GM13976 (cell line): ENCODE results near the gene GYG1.

Source experiments
- DNase-seq: peaks from one replicate; pipeline ENCODE4 v3.0.0; 2012; ENCODE audit warnings: low spot score
- CTCF ChIP-seq: IDR thresholded peaks from 2 replicates; pipeline ENCODE4 v1.5.1; 2012; ENCODE audit warnings: borderline replicate concordance, mild to moderate bottlenecking; ENCODE audit not compliant: insufficient read depth; ENCODE audit errors: extremely low read depth, missing control alignments, control extremely low read depth
- in situ Hi-C: fragments of 300-500 bp; cut with MboI; formaldehyde crosslinking; loops from one replicate; pipeline ENCODE4 v1.12.0; 2022; ENCODE audit warnings: low sequenced_read_pairs, mixed read lengths, inconsistent platforms; ENCODE audit not compliant: unreplicated experiment

The GYG1 gene

GRCh38 chr3:148951599-148952361 lies 39.6 kb upstream of the GYG1 start:
- no peak for DNase-seq
- in situ Hi-C loops, result loop anchor here (10.0 to 25.0 kb wide), 3 partner anchors 153 to 536 kb away; no protein-coding TSS in a partner anchor
- no peak for TF ChIP-seq CTCF

GRCh38 chr3:148953094-148953493 lies 38.2 kb upstream of the GYG1 start:
- TF ChIP-seq CTCF, result no peak
- in situ Hi-C loops, result loop anchor here (10.0 to 25.0 kb wide), 3 partner anchors 152 to 534 kb away; no protein-coding TSS in a partner anchor
- no peak for DNase-seq

- DNase-seq, result no peak
- in situ Hi-C loops, result loop anchor here (10.0 to 25.0 kb wide), 3 partner anchors 150 to 532 kb away; no protein-coding TSS in a partner anchor
- no peak for TF ChIP-seq CTCF
These were observed 36.4 kb upstream of the GYG1 start for GRCh38 chr3:148954981-148955380.

- TF ChIP-seq CTCF, result peak; percentile 35
- in situ Hi-C loops, result loop anchor here (10.0 to 25.0 kb wide), 3 partner anchors 149 to 532 kb away; no protein-coding TSS in a partner anchor
- DNase-seq, result peak; percentile 18
These were observed 35.6 kb upstream of the GYG1 start for GRCh38 chr3:148955544-148956346.

GRCh38 chr3:148957586-148957985 lies 33.8 kb upstream of the GYG1 start:
- no peak for TF ChIP-seq CTCF
- no peak for DNase-seq
- in situ Hi-C loops, result loop anchor here (10.0 to 25.0 kb wide), 3 partner anchors 147 to 530 kb away; no protein-coding TSS in a partner anchor

GRCh38 chr3:148958696-148959095 lies 32.6 kb upstream of the GYG1 start:
- TF ChIP-seq CTCF, result no peak
- in situ Hi-C loops, result loop anchor here (10.0 to 25.0 kb wide), 3 partner anchors 146 to 529 kb away; no protein-coding TSS in a partner anchor

More at GRCh38 chr3:148958696-148959095, 32.6 kb upstream of the GYG1 start:
- no peak for DNase-seq
